Endothelial cell of umbilical vein (primary cell): Measurements from ENCODE around the gene APC2. TPM values are rescaled to one million over a fixed set of nuclear protein-coding genes. Genes with fewer than 3 reads are reported as not detected.

Experiments used
- BruUV-seq: library from RNA; stranded (reverse); fragments of 400-500 nt; replicated peaks from 2 replicates; lab custom pipeline; 2021; lab: Mats Ljungman, UMichigan
- CTCF ChIA-PET: fragments of 300-600, 350-600 bp; sonication (Branson Sonifier 250); formaldehyde crosslinking; loops from one replicate; lab custom pipeline; 2021; ENCODE audit warnings: antibody characterized with exemption, inconsistent platforms; lab: Charles Lee
- POLR2A ChIA-PET: fragments of 300-600, 350-600 bp; sonication (Branson Sonifier 250); formaldehyde crosslinking; loops from one replicate; lab custom pipeline; 2021; ENCODE audit warnings: antibody characterized with exemption, inconsistent platforms; lab: Charles Lee
- DNase-seq: peaks from one replicate; pipeline ENCODE4 v3.0.0-alpha.2; 2011; ENCODE audit warnings: low read depth, low spot score
- FAIRE-seq: peaks from 2 replicates; lab custom pipeline; 2011; peaks lifted over from hg19 to GRCh38; lab: Jason Lieb, UNC
- H2AFZ ChIP-seq: 2 replicates; pipeline ENCODE4 v1.6.0; 2012; ENCODE audit warnings: low read depth, low read length, control low read depth, inconsistent platforms
- H3K27ac ChIP-seq: 2 replicates; pipeline ENCODE4 v1.5.1; 2011; ENCODE audit warnings: low read depth, mild to moderate bottlenecking, control low read depth, low read length, moderate library complexity; ENCODE audit not compliant: insufficient read depth
- H3K27me3 ChIP-seq, 2 experiments: 2 replicates each; pipeline versions ENCODE4 v1.6.0 to v1.6.1; 2011; ENCODE audit warnings: low read length in 2 of 2, mixed read lengths in 1 of 2; ENCODE audit not compliant: control insufficient read depth in 2 of 2, insufficient read depth in 2 of 2
- H3K36me3 ChIP-seq, 2 experiments: 2 replicates in 1 of 2; 3 replicates in 1 of 2; pipeline ENCODE4 v1.5.1; 2011; ENCODE audit warnings: low read length in 2 of 2, mild to moderate bottlenecking in 1 of 2, moderate library complexity in 1 of 2; ENCODE audit not compliant: control insufficient read depth in 2 of 2, insufficient read depth in 2 of 2; ENCODE audit errors: extremely low read depth in 1 of 2
- H3K4me1 ChIP-seq: 3 replicates; pipeline ENCODE4 v1.5.1; 2011; ENCODE audit warnings: mild to moderate bottlenecking, low read length; ENCODE audit not compliant: control insufficient read depth, insufficient read depth; ENCODE audit errors: extremely low read depth
- H3K4me2 ChIP-seq: 2 replicates; pipeline ENCODE4 v1.6.1; 2011; ENCODE audit warnings: low read length, control low read depth, mixed read lengths; ENCODE audit not compliant: insufficient read depth
- H3K4me3 ChIP-seq, 3 experiments: fragments of 200-600 bp in 1 of 3; sonication (generic), shearing (Covaris generic) in 1 of 3; replicated peaks in 1 of 3; 2 replicates each; pipeline ENCODE4 v1.5.1; 2011 to 2016; ENCODE audit warnings: control low read depth in 3 of 3, low read length in 3 of 3, mild to moderate bottlenecking in 2 of 3, inconsistent platforms in 1 of 3, low read depth in 1 of 3, moderate library complexity in 1 of 3; ENCODE audit not compliant: insufficient read depth in 1 of 3
- H3K79me2 ChIP-seq: 2 replicates; pipeline ENCODE4 v1.6.0; 2012; ENCODE audit warnings: low read length, inconsistent platforms; ENCODE audit not compliant: control insufficient read depth, insufficient read depth
- H3K9ac ChIP-seq: replicated peaks from 2 replicates; pipeline ENCODE3; 2011; ENCODE audit warnings: low read length, control low read depth; ENCODE audit not compliant: insufficient read depth; ENCODE audit errors: extremely low read depth
- H3K9me1 ChIP-seq: replicated peaks from 3 replicates; pipeline ENCODE4 v1.6.0; 2011; ENCODE audit warnings: mild to moderate bottlenecking, low read length; ENCODE audit not compliant: control insufficient read depth, insufficient read depth; ENCODE audit errors: extremely low read depth
- H3K9me3 ChIP-seq: replicated peaks from 2 replicates; pipeline ENCODE4 v1.5.1; 2012; ENCODE audit warnings: low read length, inconsistent platforms; ENCODE audit not compliant: control insufficient read depth, insufficient read depth
- H4K20me1 ChIP-seq: replicated peaks from 2 replicates; pipeline ENCODE3; 2011; ENCODE audit warnings: mild to moderate bottlenecking, low read length; ENCODE audit not compliant: control insufficient read depth, insufficient read depth; ENCODE audit errors: extremely low read depth
- EZH2 ChIP-seq: IDR thresholded peaks from 2 replicates; pipeline ENCODE4 v1.6.1; 2012; ENCODE audit warnings: borderline replicate concordance, low read depth, mild to moderate bottlenecking, moderate library complexity, low read length, inconsistent platforms; ENCODE audit not compliant: severe bottlenecking
- FOS ChIP-seq: IDR thresholded peaks from 2 replicates; pipeline ENCODE4 v1.6.1; 2011; ENCODE audit warnings: mild to moderate bottlenecking, low read length, moderate library complexity, borderline replicate concordance; ENCODE audit not compliant: insufficient read depth
- GATA2 ChIP-seq: IDR thresholded peaks from 2 replicates; pipeline ENCODE4 v1.7.0; 2011; ENCODE audit warnings: low read depth, mild to moderate bottlenecking, moderate library complexity, mixed read lengths, low read length; ENCODE audit not compliant: insufficient read length, insufficient read depth
- MYC ChIP-seq: IDR thresholded peaks from one replicate; pipeline ENCODE4 v1.6.1; 2011; ENCODE audit warnings: mild to moderate bottlenecking, low read depth, low read length
- POLR2A ChIP-seq: IDR thresholded peaks from 2 replicates; pipeline ENCODE4 v1.6.1; 2012; ENCODE audit warnings: low read depth, mild to moderate bottlenecking, control low read depth, low read length
- dilution Hi-C: fragments of 300-500 bp; cut with MboI; formaldehyde crosslinking; loops from one replicate; pipeline ENCODE4 v1.15.0; 2019; ENCODE audit warnings: low sequenced_read_pairs; ENCODE audit not compliant: extremely low pct_ligation_motif_present
- intact Hi-C: fragments of 100-400 bp; cut with micrococcal nuclease; formaldehyde crosslinking; loops from one replicate; pipeline ENCODE4 v1.10.0; 2022
- polyA plus RNA-seq, 4 experiments: library from polyadenylated mRNA; depleted of rRNA in 3 of 4; stranded (reverse) in 3 of 4; unstranded in 1 of 4; fragments of >200 nt; gene quantifications; 2 replicates each; pipeline versions ENCODE4 v1.2.1 to v1.2.3, GENCODE V29; 2011 to 2012; ENCODE audit warnings: missing spikeins in 1 of 4
- total RNA-seq: library from RNA; stranded (reverse); gene quantifications from 2 replicates; pipeline ENCODE4 v1.2.3, GENCODE V29; 2021
- TF ChIP-seq, protein P1 (sequence below), 2 donors: IDR thresholded peaks; 1 replicate in 1 of 2; 2 replicates in 1 of 2; pipeline ENCODE4 v1.5.1; 2011; ENCODE audit warnings: low read length in 2 of 2, mild to moderate bottlenecking in 2 of 2, moderate library complexity in 2 of 2, control low read depth in 1 of 2, inconsistent platforms in 1 of 2, low read depth in 1 of 2; ENCODE audit not compliant: insufficient read depth in 1 of 2; ENCODE audit errors: extremely low read depth in 1 of 2

APC2 gene
- total and polyA plus RNA-seq, 2 donors (not counting 3 experiments of a cell fraction or from before 2014, with no cell fraction given): 0.01 to 0.04 TPM

DNA sequence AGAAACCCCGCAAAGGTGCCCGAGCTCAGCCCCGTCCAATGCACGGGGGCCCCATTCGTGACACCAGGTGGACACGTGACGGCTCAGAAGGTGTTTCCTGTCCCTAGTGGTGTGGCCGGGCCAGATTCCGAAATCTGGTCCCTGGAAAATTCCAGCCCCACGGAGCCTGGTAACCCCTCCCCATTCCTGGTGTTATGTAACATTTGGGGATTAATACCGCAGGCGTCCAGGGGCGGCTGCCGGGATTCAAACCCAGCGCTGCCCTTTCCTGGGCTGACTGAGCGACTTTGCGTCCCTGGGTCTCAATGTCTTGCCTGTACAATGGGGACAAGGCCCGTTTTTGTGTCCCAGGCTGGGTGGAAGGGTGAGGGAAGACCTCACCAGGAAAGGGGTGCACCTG is 72.9 kb downstream of the APC2 start:
- dilution Hi-C loops: no loop called here
- TF ChIP-seq EZH2: no peak
- no peak for TF ChIP-seq FOS
- no peak for TF ChIP-seq POLR2A
- TF ChIP-seq, protein P1, sequence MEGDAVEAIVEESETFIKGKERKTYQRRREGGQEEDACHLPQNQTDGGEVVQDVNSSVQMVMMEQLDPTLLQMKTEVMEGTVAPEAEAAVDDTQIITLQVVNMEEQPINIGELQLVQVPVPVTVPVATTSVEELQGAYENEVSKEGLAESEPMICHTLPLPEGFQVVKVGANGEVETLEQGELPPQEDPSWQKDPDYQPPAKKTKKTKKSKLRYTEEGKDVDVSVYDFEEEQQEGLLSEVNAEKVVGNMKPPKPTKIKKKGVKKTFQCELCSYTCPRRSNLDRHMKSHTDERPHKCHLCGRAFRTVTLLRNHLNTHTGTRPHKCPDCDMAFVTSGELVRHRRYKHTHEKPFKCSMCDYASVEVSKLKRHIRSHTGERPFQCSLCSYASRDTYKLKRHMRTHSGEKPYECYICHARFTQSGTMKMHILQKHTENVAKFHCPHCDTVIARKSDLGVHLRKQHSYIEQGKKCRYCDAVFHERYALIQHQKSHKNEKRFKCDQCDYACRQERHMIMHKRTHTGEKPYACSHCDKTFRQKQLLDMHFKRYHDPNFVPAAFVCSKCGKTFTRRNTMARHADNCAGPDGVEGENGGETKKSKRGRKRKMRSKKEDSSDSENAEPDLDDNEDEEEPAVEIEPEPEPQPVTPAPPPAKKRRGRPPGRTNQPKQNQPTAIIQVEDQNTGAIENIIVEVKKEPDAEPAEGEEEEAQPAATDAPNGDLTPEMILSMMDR (IDR thresholded peaks at IDR 0.05; ENCODE audit: extremely low read depth in 1 of 2, insufficient read depth in 1 of 2, low read depth in 1 of 2, low read length in 2 of 2): no peak
- TF ChIP-seq MYC: no peak
- TF ChIP-seq GATA2: no peak
- no peak overlapping the region for H3K4me2 ChIP-seq
- no TSS peak for BruUV-seq
- peaks cover 9 to 12% of the 10 kb centered on the region in 2 experiments for H3K27me3 ChIP-seq
- no peak overlapping the region for H3K4me3 ChIP-seq
- ChIA-PET CTCF (interaction anchor here (0.8 to 1.5 kb wide), 3 partner anchors 20 to 78 kb away, joined by 3 to 4 read pairs (median 4); no protein-coding TSS in a partner anchor), POLR2A (no interaction called here)
- no peak overlapping the region for H2AFZ ChIP-seq
- H3K4me1 ChIP-seq: no peaks in the 10 kb centered on the region
- FAIRE-seq (no peak), DNase-seq (no peak)
- H3K9ac ChIP-seq: no peak overlapping the region
- H4K20me1 ChIP-seq: no peaks in the 10 kb centered on the region
- no peaks in the 10 kb centered on the region for H3K36me3 ChIP-seq
- H3K9me3 ChIP-seq: no peaks in the 10 kb centered on the region
- H3K9me1 ChIP-seq: no peaks in the 10 kb centered on the region
- no peak overlapping the region for H3K27ac ChIP-seq
- H3K79me2 ChIP-seq: no peaks in the 10 kb centered on the region
- intact Hi-C loops: no loop called here

Other genes with a start within 250 kb of the APC2 start
- 67.1 and 75.4 TPM in 2 replicates for gene STK11, start 244.3 kb upstream of the APC2 start, total RNA-seq
- 39.4 and 48.3 TPM in 2 replicates for gene STK11, start 244.3 kb upstream of the APC2 start, polyA plus RNA-seq
- 9.2 and 9.6 TPM in 2 replicates for gene CBARP, start 212.1 kb upstream of the APC2 start, total RNA-seq
- 3.5 and 4.4 TPM in 2 replicates for gene CBARP, start 212.1 kb upstream of the APC2 start, polyA plus RNA-seq
- 190 and 192 TPM in 2 replicates for gene ATP5F1D, start 208.4 kb upstream of the APC2 start, total RNA-seq
- gene ATP5F1D, start 208.4 kb upstream of the APC2 start, polyA plus RNA-seq: 167 and 236 TPM in 2 replicates
- gene MIDN, start 201.5 kb upstream of the APC2 start, total RNA-seq: 85.9 and 107 TPM in 2 replicates
- gene MIDN, start 201.5 kb upstream of the APC2 start, polyA plus RNA-seq: 20.0 and 23.6 TPM in 2 replicates
- gene CIRBP, start 180.8 kb upstream of the APC2 start, total RNA-seq: 225 and 229 TPM in 2 replicates
- gene CIRBP, start 180.8 kb upstream of the APC2 start, polyA plus RNA-seq: 267 and 439 TPM in 2 replicates
- gene FAM174C, start 174.6 kb upstream of the APC2 start, total RNA-seq: 46.7 and 47.5 TPM in 2 replicates
- 83.9 and 127 TPM in 2 replicates for gene FAM174C, start 174.6 kb upstream of the APC2 start, polyA plus RNA-seq
- gene EFNA2, start 164.2 kb upstream of the APC2 start, total RNA-seq: 1.1 and 2.5 TPM in 2 replicates
- gene EFNA2, start 164.2 kb upstream of the APC2 start, polyA plus RNA-seq: 0.52 and 0.99 TPM in 2 replicates
- 95.8 and 101 TPM in 2 replicates for gene NDUFS7, start 66.2 kb upstream of the APC2 start, total RNA-seq
- gene NDUFS7, start 66.2 kb upstream of the APC2 start, polyA plus RNA-seq: 224 and 352 TPM in 2 replicates
- 20.0 and 22.1 TPM in 2 replicates for gene GAMT, start 48.6 kb upstream of the APC2 start, total RNA-seq
- 36.9 and 46.8 TPM in 2 replicates for gene GAMT, start 48.6 kb upstream of the APC2 start, polyA plus RNA-seq
- 177 and 187 TPM in 2 replicates for gene DAZAP1, start 42.5 kb upstream of the APC2 start, total RNA-seq
- gene DAZAP1, start 42.5 kb upstream of the APC2 start, polyA plus RNA-seq: 50.1 and 51.5 TPM in 2 replicates
- 1,260 and 1,287 TPM in 2 replicates for gene RPS15, start 11.7 kb upstream of the APC2 start, total RNA-seq
- 2,646 and 3,270 TPM in 2 replicates for gene RPS15, start 11.7 kb upstream of the APC2 start, polyA plus RNA-seq
- 28.0 and 29.0 TPM in 2 replicates for gene C19orf25, start 29.1 kb downstream of the APC2 start, total RNA-seq
- gene C19orf25, start 29.1 kb downstream of the APC2 start, polyA plus RNA-seq: 34.6 and 40.3 TPM in 2 replicates
- gene PCSK4, start 40.2 kb downstream of the APC2 start, total RNA-seq: 0.92 and 1.2 TPM in 2 replicates
- 1.7 TPM in 2 replicates for gene PCSK4, start 40.2 kb downstream of the APC2 start, polyA plus RNA-seq
- gene REEP6, start 41.1 kb downstream of the APC2 start, total RNA-seq: 1.5 and 1.8 TPM in 2 replicates
- gene REEP6, start 41.1 kb downstream of the APC2 start, polyA plus RNA-seq: 1.3 and 1.5 TPM in 2 replicates
- gene ADAMTSL5, start 62.9 kb downstream of the APC2 start, total RNA-seq: not detected in 2 replicates
- gene ADAMTSL5, start 62.9 kb downstream of the APC2 start, polyA plus RNA-seq: 0.07 TPM in 1 of 2 replicates, not detected in the other
- gene PLK5, start 74.0 kb downstream of the APC2 start, total RNA-seq: not detected in 2 replicates
- gene PLK5, start 74.0 kb downstream of the APC2 start, polyA plus RNA-seq: not detected in 2 replicates
- gene MEX3D, start 118.2 kb downstream of the APC2 start, total RNA-seq: 96.7 and 98.5 TPM in 2 replicates
- gene MEX3D, start 118.2 kb downstream of the APC2 start, polyA plus RNA-seq: 30.0 and 45.7 TPM in 2 replicates
- 120 and 121 TPM in 2 replicates for gene MBD3, start 142.7 kb downstream of the APC2 start, total RNA-seq
- 96.8 and 115 TPM in 2 replicates for gene MBD3, start 142.7 kb downstream of the APC2 start, polyA plus RNA-seq
- 210 and 223 TPM in 2 replicates for gene UQCR11, start 155.3 kb downstream of the APC2 start, total RNA-seq
- gene UQCR11, start 155.3 kb downstream of the APC2 start, polyA plus RNA-seq: 165 and 262 TPM in 2 replicates
- 193 and 197 TPM in 2 replicates for gene TCF3, start 202.5 kb downstream of the APC2 start, total RNA-seq
- gene TCF3, start 202.5 kb downstream of the APC2 start, polyA plus RNA-seq: 147 and 202 TPM in 2 replicates